Left lung (tissue), 10 donors: ENCODE data around the gene ITIH3. TPM values are rescaled to one million over a fixed set of nuclear protein-coding genes. Genes with fewer than 3 reads are reported as not detected.
A peak's percentile ranks its signal among the peaks of the same experiment; 100 is the strongest.

Source experiments
- ATAC-seq: fragments of 200-7000 bp; cut with Tn5 transposase; one replicate; pipeline ENCODE4 v1.9.1; 2020; ENCODE audit warnings: moderate library complexity
- DNase-seq, 4 donors: peaks; one replicate each; pipeline ENCODE4 v3.0.0-alpha.2; 2013 to 2020
- H3K27ac ChIP-seq, 2 donors: fragments of 200-600 bp; sonication (generic) in 1 of 2; one replicate each; pipeline versions ENCODE4 v1.5.0 to v1.8.0; 2020 to 2021
- H3K27me3 ChIP-seq, 2 donors: fragments of 200-600 bp; sonication (generic) in 1 of 2; one replicate each; pipeline versions ENCODE4 v1.5.0 to v1.8.0; 2020 to 2021
- H3K36me3 ChIP-seq, 2 donors: fragments of 200-600 bp; sonication (generic) in 1 of 2; one replicate each; pipeline versions ENCODE4 v1.5.0 to v1.8.0; 2020 to 2021
- H3K4me1 ChIP-seq, 2 donors: fragments of 200-600 bp; one replicate each; pipeline ENCODE4 v1.8.0; 2021
- H3K4me3 ChIP-seq, 2 donors: fragments of 200-600 bp; sonication (generic) in 1 of 2; one replicate each; pipeline versions ENCODE4 v1.5.0 to v1.8.0; 2020 to 2021; ENCODE audit warnings: mild to moderate bottlenecking in 1 of 2
- H3K9me3 ChIP-seq, 2 donors: fragments of 200-600 bp; sonication (generic) in 1 of 2; one replicate each; pipeline versions ENCODE4 v1.5.0 to v1.8.0; 2020 to 2021
- CTCF ChIP-seq, 2 donors: fragments of 200-600 bp; sonication (generic) in 1 of 2; IDR thresholded peaks; one replicate each; pipeline versions ENCODE4 v1.5.0 to v1.8.0; 2021; ENCODE audit warnings: antibody characterized with exemption in 2 of 2
- intact Hi-C, 2 donors: fragments of 100-400 bp; cut with DNase I; formaldehyde crosslinking; loops; one replicate each; pipeline versions ENCODE4 v1.11.2 to v1.14.2; 2022
- polyA plus RNA-seq, 6 donors: library from polyadenylated mRNA; unstranded; fragments of 120-200 nt; gene quantifications; one replicate each; pipeline ENCODE4 v1.2.1, GENCODE V29; 2013; ENCODE audit not compliant: insufficient read length in 6 of 6
- total RNA-seq, 2 donors: library from RNA; stranded (reverse); fragmentation: NEBNext Ultra II Directional; extraction: Animal tissue kit (Norgen Biotek cat#: 25700); gene quantifications; one replicate each; pipeline ENCODE4 v1.2.1, GENCODE V29; 2021
- donor health status: DM: no; HTN: yes; CAD: no.
- donor health status: DM: no; HTN: no; CAD: no.

The ITIH3 gene
- total and polyA plus RNA-seq, 8 donors: 1.5 to 5.8 (median 3.4) TPM

DNA sequence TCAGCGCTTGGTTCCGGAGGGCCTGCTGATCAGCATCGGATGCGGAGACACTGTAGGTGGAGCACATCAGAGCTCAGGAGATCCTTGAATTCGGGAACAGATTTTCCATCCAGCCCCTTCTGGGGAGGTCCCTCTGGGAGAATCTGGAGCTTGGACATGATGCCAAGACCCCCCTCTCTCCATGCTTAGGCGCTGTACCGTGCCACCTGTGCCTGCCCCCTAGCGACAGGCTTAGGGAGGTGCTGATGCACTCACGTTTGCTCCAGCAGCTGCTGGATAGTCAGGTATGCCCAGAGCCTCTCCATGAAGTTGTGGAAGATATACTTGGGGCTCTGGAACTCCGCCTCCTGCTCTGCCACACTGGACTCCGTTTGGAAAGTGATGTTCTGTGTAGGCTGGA, 26.1 kb downstream of the ITIH3 start:
- ATAC-seq: peak; percentile 61
- TF ChIP-seq CTCF (IDR thresholded peaks at IDR 0.05): peak; percentile 10 to 35

DNA sequence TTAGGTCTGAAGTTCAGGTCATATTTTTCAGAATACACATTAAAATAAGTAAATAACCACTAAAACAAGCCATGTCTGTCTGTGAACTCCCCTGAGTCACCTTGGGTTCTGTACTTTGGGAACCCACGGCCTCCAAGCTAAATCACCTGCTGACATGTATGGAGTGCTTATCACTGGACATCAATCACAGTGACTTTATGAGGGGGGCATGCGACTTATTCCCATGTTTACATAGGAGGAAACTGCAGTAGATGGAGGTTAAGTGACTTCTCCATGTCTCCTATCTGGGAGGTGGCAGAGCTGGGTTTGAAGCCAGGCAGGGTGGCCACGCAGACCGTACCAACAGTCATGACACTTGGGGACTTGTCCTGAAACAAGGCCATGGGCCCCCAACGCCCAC, 27.8 kb downstream of the ITIH3 start:
- Histone ChIP-seq H3K27me3 (no peaks in the 10 kb centered on the region), H3K4me1 (no peaks in the 10 kb centered on the region), H3K9me3 (no peaks in the 10 kb centered on the region), H3K36me3 (peaks cover 0 to 27% of the 10 kb centered on the region in 2 donors), H3K27ac (no peak overlapping the region), H3K4me3 (no peak overlapping the region)
- ATAC-seq (no peak), DNase-seq (no peak)
- intact Hi-C loops: no loop called here
- no peak for TF ChIP-seq CTCF (IDR thresholded peaks at IDR 0.05)

More for the DNA sequence above, 26.1 kb downstream of the ITIH3 start:
- DNase-seq: no peak
- Histone ChIP-seq H3K27ac (no peak overlapping the region), H3K9me3 (no peaks in the 10 kb centered on the region), H3K27me3 (no peaks in the 10 kb centered on the region), H3K4me3 (no peak overlapping the region), H3K36me3 (peaks cover 0 to 27% of the 10 kb centered on the region in 2 donors), H3K4me1 (no peaks in the 10 kb centered on the region)
- intact Hi-C loops: no loop called here

DNA sequence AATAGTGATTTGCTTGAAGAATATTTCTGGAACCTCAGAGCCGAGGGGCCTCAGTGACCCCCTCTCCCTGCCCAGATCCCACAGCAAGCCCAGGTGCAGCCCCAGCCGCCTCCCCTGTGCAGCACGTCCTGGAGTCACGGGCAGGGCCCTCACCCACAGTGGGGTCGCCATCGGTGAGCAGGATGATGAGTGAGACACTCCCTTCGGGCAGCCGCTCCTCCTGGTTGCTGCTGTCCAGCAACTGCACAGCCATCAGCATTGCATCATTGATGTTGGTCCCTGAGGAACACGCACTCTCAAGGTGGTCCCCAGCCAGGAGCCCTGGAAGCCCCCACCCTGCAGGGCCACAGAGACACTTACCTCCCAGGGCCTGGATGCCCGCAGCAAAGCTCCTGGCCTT, 29.4 kb downstream of the ITIH3 start:
- intact Hi-C loops: no loop called here
- peaks cover 0 to 27% of the 10 kb centered on the region in 2 donors for H3K36me3 ChIP-seq
- H3K4me3 ChIP-seq: no peak overlapping the region
- ATAC-seq (no peak), DNase-seq (no peak)
- H3K27ac ChIP-seq: no peak overlapping the region
- H3K4me1 ChIP-seq: no peaks in the 10 kb centered on the region
- H3K27me3 ChIP-seq: no peaks in the 10 kb centered on the region
- no peaks in the 10 kb centered on the region for H3K9me3 ChIP-seq
- TF ChIP-seq CTCF (IDR thresholded peaks at IDR 0.05): no peak

- no peak overlapping the region for H3K27ac ChIP-seq
- no peaks in the 10 kb centered on the region for H3K27me3 ChIP-seq
- no peak for TF ChIP-seq CTCF (IDR thresholded peaks at IDR 0.05)
- intact Hi-C loops: no loop called here
- H3K4me1 ChIP-seq: peaks cover 0 to 3% of the 10 kb centered on the region in 2 donors
- no peak overlapping the region for H3K4me3 ChIP-seq
- no peak for ATAC-seq
- H3K9me3 ChIP-seq: no peaks in the 10 kb centered on the region
- no peak for DNase-seq
- H3K36me3 ChIP-seq: peaks cover 0 to 21% of the 10 kb centered on the region in 2 donors
Measured at GRCh38 chr3:52827441-52827840, 32.8 kb downstream of the ITIH3 start.

DNA sequence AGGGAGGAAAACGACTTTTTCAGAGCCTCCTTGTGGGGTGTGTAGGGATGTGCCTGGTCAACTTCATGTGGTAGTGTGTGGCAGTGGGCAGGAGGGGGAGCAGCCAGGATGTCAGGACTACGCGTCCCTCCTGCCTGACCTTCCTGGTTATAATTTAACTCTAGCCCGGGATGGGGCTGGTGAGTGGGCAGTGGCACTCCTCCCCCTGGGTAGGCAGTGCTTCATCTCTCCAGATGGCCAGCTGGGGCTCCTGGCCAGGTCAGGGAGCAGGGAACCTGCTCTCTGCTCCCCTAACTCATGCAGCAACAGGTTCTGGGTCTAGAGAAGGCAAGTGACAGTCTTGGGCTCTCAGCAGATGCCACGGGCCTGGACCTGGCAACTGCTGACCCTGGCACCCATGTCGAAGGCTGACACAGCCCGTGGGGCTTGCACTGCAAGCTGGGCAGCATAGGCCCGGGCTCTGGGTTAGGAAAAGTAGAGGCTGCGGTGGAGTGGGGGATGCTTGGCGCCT, 33.3 kb downstream of the ITIH3 start:
- H3K4me3 ChIP-seq: no peak overlapping the region
- no peak for TF ChIP-seq CTCF (IDR thresholded peaks at IDR 0.05)
- DNase-seq (no peak), ATAC-seq (no peak)
- no peak overlapping the region for H3K27ac ChIP-seq
- H3K36me3 ChIP-seq: peaks cover 0 to 20% of the 10 kb centered on the region in 2 donors
- intact Hi-C loops: no loop called here
- peaks cover 0 to 3% of the 10 kb centered on the region in 2 donors for H3K4me1 ChIP-seq
- H3K27me3 ChIP-seq: no peaks in the 10 kb centered on the region
- H3K9me3 ChIP-seq: no peaks in the 10 kb centered on the region
